K562 (cell line): ENCODE data around the gene VPS9D1. TPM values are rescaled to one million over a fixed set of nuclear protein-coding genes. Genes with fewer than 3 reads are reported as not detected.

ENCODE experiments used
- BACH1 ChIP-seq: fragments of 200-800 bp; sonication (Bioruptor generic); IDR thresholded peaks from 2 replicates; pipeline ENCODE4 v1.6.1; 2016; ENCODE audit warnings: missing genetic modification characterization, missing compliant biosample characterization
- BRD4 ChIP-seq: fragments of 200-600 bp; sonication (generic); IDR thresholded peaks from 2 replicates; pipeline ENCODE4 v1.6.1; 2017; ENCODE audit warnings: inconsistent platforms
- CTCFL ChIP-seq: IDR thresholded peaks from 2 replicates; pipeline ENCODE4 v1.6.1; 2011; ENCODE audit warnings: borderline replicate concordance, low read depth, mild to moderate bottlenecking, moderate library complexity, low read length; ENCODE audit not compliant: insufficient read depth, poor library complexity, severe bottlenecking
- CXXC5 ChIP-seq: fragments of 250-450 bp; sonication (Bioruptor Pico); IDR thresholded peaks from 2 replicates; pipeline ENCODE4 v1.8.0; 2022; ENCODE audit warnings: inconsistent platforms, mild to moderate bottlenecking, moderate library complexity
- E2F6 ChIP-seq, 2 experiments: IDR thresholded peaks; 2 replicates each; pipeline ENCODE4 v1.6.1; 2011; ENCODE audit warnings: borderline replicate concordance in 1 of 2, control low read depth in 1 of 2, low read depth in 1 of 2, low read length in 1 of 2, mild to moderate bottlenecking in 1 of 2, mixed read lengths in 1 of 2, moderate library complexity in 1 of 2; ENCODE audit not compliant: insufficient read depth in 1 of 2, insufficient read length in 1 of 2, poor library complexity in 1 of 2, severe bottlenecking in 1 of 2; ENCODE audit errors: extremely low read depth in 1 of 2
- GABPB1 ChIP-seq: sonication (generic); formaldehyde crosslinking; IDR thresholded peaks from 2 replicates; pipeline ENCODE4 v1.8.0; 2022; ENCODE audit warnings: mild to moderate bottlenecking, missing genetic modification reagents
- MTA2 ChIP-seq: fragments of 450-650 bp; IDR thresholded peaks from 2 replicates; pipeline ENCODE4 v1.6.1; 2016; ENCODE audit warnings: low read depth
- RNF2 ChIP-seq: sonication (generic); IDR thresholded peaks from 2 replicates; pipeline ENCODE4 v1.6.1; 2016
- SNIP1 ChIP-seq: fragments of 450-650 bp; IDR thresholded peaks from 2 replicates; pipeline ENCODE4 v1.7.1; 2017; ENCODE audit warnings: low read depth, mild to moderate bottlenecking
- TEAD4 ChIP-seq, 2 experiments: sonication (generic) in 1 of 2; formaldehyde crosslinking in 1 of 2; IDR thresholded peaks; 2 replicates each; pipeline versions ENCODE4 v1.6.1 to v1.8.0; 2012 to 2022; ENCODE audit warnings: borderline replicate concordance in 1 of 2, inconsistent platforms in 1 of 2, low read length in 1 of 2, mild to moderate bottlenecking in 1 of 2, missing genetic modification reagents in 1 of 2
- TFAP4 ChIP-seq: sonication (generic); formaldehyde crosslinking; IDR thresholded peaks from 2 replicates; pipeline ENCODE4 v1.8.0; 2022; ENCODE audit warnings: missing genetic modification reagents, mild to moderate bottlenecking, moderate library complexity, borderline replicate concordance
- TSHZ1 ChIP-seq: fragments of 250-450 bp; sonication (Bioruptor Pico); IDR thresholded peaks from 2 replicates; pipeline ENCODE4 v1.4.0; 2020; ENCODE audit warnings: mild to moderate bottlenecking, moderate library complexity
- WHSC1 ChIP-seq: IDR thresholded peaks from one replicate; pipeline ENCODE4 v1.6.1; 2012; ENCODE audit warnings: low read length, control low read depth, inconsistent platforms
- ZFX ChIP-seq: sonication (generic); formaldehyde crosslinking; IDR thresholded peaks from 2 replicates; pipeline ENCODE4 v1.8.0; 2022; ENCODE audit warnings: mild to moderate bottlenecking, missing genetic modification reagents, moderate library complexity
- ZNF197 ChIP-seq: fragments of 200-800 bp; sonication (Bioruptor generic); IDR thresholded peaks from 2 replicates; pipeline ENCODE4 v1.6.1; 2016; ENCODE audit warnings: low read depth, missing genetic modification characterization, missing compliant biosample characterization
- ZNF239 ChIP-seq: fragments of 250-450 bp; sonication (Bioruptor Pico); IDR thresholded peaks from 2 replicates; pipeline ENCODE4 v1.4.0; 2020; ENCODE audit warnings: mild to moderate bottlenecking
- ZNF695 ChIP-seq: fragments of 450-650 bp; formaldehyde crosslinking; IDR thresholded peaks from 2 replicates; pipeline ENCODE4 v1.4.0; 2020; ENCODE audit warnings: mild to moderate bottlenecking, moderate library complexity
- ZNF778 ChIP-seq: fragments of 450-650 bp; formaldehyde crosslinking; IDR thresholded peaks from 2 replicates; pipeline ENCODE4 v1.4.0; 2020; ENCODE audit warnings: mild to moderate bottlenecking, moderate library complexity
- polyA plus RNA-seq, 8 experiments: library from polyadenylated mRNA; depleted of rRNA in 4 of 8; stranded (reverse) in 5 of 8; unstranded in 3 of 8; fragments of >200 nt; fragmentation: Nextera tagmentation in 2 of 8; fragmentation: Illumina TruSeq in 1 of 8; extraction: Ambion mirVana in 2 of 8; extraction: Trizol in 1 of 8; gene quantifications; 2 replicates each; pipeline versions ENCODE4 v1.2.1 to v1.2.3, GENCODE V29; 2011 to 2014; ENCODE audit warnings: inconsistent platforms in 1 of 8, missing spikeins in 1 of 8
- total RNA-seq, 7 experiments: library from RNA; depleted of rRNA in 6 of 7; stranded (reverse); fragments of >200 nt in 6 of 7; fragmentation: Illumina TruSeq in 2 of 7; extraction: Trizol in 2 of 7; gene quantifications; 2 replicates each; pipeline versions ENCODE4 v1.2.1 to v1.2.3, GENCODE V29; 2011 to 2021; ENCODE audit warnings: low replicate concordance in 1 of 7

VPS9D1 gene
- total and polyA plus RNA-seq, 9 of the 15 experiments (the other 6 are each of a cell fraction or from before 2014, with no cell fraction given), result 0.33 to 3.1 (median 1.1) TPM

- TF ChIP-seq E2F6 (IDR thresholded peaks at IDR 0.05; ENCODE audit: borderline replicate concordance in 1 of 2, extremely low read depth in 1 of 2, insufficient read depth in 1 of 2, insufficient read length in 1 of 2, low read depth in 1 of 2, low read length in 1 of 2, poor library complexity in 1 of 2, severe bottlenecking in 1 of 2), result peak; percentile 78 to 90
- no peak for TF ChIP-seq TEAD4 (IDR thresholded peaks at IDR 0.05; ENCODE audit: low read length)
- 0 out of 2 replicates have a peak, but pooled peaks have one; percentile 72 for TF ChIP-seq TEAD4 (CRISPR knock-in tag; IDR thresholded peaks at IDR 0.05; ENCODE audit: borderline replicate concordance)
- no peak for TF ChIP-seq TSHZ1 (CRISPR knock-in tag)
- no peak for TF ChIP-seq ZNF695 (CRISPR knock-in tag)
- no peak for TF ChIP-seq ZNF239 (CRISPR knock-in tag)
- TF ChIP-seq RNF2, result no peak; the same call in 1 of the 2 replicates
- TF ChIP-seq SNIP1, result peak; percentile 86
- no peak; the same call in 1 of the 2 replicates for TF ChIP-seq GABPB1 (CRISPR knock-in tag)
- TF ChIP-seq WHSC1, result no peak
- TF ChIP-seq BACH1 (tag), result no peak
- TF ChIP-seq ZNF778, result no peak
- peak; percentile 79 for TF ChIP-seq ZFX (CRISPR knock-in tag)
- TF ChIP-seq BRD4, result no peak
- TF ChIP-seq CXXC5, result peak; percentile 22
- TF ChIP-seq ZNF197 (CRISPR knock-in tag), result no peak
- TF ChIP-seq MTA2, result no peak
- TF ChIP-seq CTCFL, result peak; percentile 85
- peak; percentile 10 for TF ChIP-seq TFAP4 (CRISPR knock-in tag)
Observed at GRCh38 chr16:89700649-89701424, 19.9 kb downstream of the VPS9D1 start (continued).
